PC-9 (cell line): ENCODE data around the gene CD7. TPM values are rescaled to one million over a fixed set of nuclear protein-coding genes. Genes with fewer than 3 reads are reported as not detected.

ENCODE experiments used
- BruUV-seq: library from RNA; stranded (reverse); fragments of 400-500 nt; replicated peaks from 2 replicates; lab custom pipeline; 2021; lab: Mats Ljungman, UMichigan
- CTCF ChIA-PET: fragments of 300-600 bp; sonication (Branson Sonifier 250); formaldehyde crosslinking; loops from one replicate; lab custom pipeline; 2022; ENCODE audit warnings: antibody characterized with exemption; lab: Charles Lee
- POLR2A ChIA-PET: fragments of 300-600 bp; sonication (Branson Sonifier 250); formaldehyde crosslinking; loops from one replicate; lab custom pipeline; 2022; ENCODE audit warnings: antibody characterized with exemption; ENCODE audit not compliant: unreplicated experiment; lab: Charles Lee
- DNase-seq, 2 experiments: peaks; one replicate each; pipeline versions ENCODE4 v3.0.0 to v3.0.0-alpha.2; 2015 to 2022; ENCODE audit warnings: mixed read lengths in 1 of 2
- H2AFZ ChIP-seq: fragments of 200-600 bp; sonication (generic); 2 replicates; pipeline ENCODE4 v1.8.1; 2017; ENCODE audit warnings: antibody characterized with exemption
- H3F3A ChIP-seq: fragments of 200-600 bp; sonication (generic); 2 replicates; pipeline ENCODE4 v1.8.1; 2017; ENCODE audit warnings: antibody characterized with exemption, mild to moderate bottlenecking, low read depth; ENCODE audit not compliant: insufficient read depth
- H3K27ac ChIP-seq: fragments of 200-600 bp; sonication (generic); 2 replicates; pipeline ENCODE4 v1.6.1; 2016; ENCODE audit warnings: mixed run types
- H3K27me3 ChIP-seq: fragments of 200-600 bp; sonication (generic); 2 replicates; pipeline ENCODE4 v1.6.1; 2016; ENCODE audit warnings: low read depth, mixed run types; ENCODE audit not compliant: insufficient read depth
- H3K36me3 ChIP-seq: fragments of 200-600 bp; sonication (generic); 2 replicates; pipeline ENCODE4 v1.6.1; 2016; ENCODE audit warnings: low read depth, mixed run types
- H3K4me1 ChIP-seq: fragments of 200-600 bp; sonication (generic); replicated peaks from 2 replicates; pipeline ENCODE4 v1.6.1; 2016; ENCODE audit warnings: mixed run types; ENCODE audit not compliant: insufficient read depth
- H3K4me2 ChIP-seq: fragments of 200-600 bp; sonication (generic); 2 replicates; pipeline ENCODE4 v1.6.1; 2017; ENCODE audit warnings: mixed run types
- H3K4me3 ChIP-seq: fragments of 200-600 bp; sonication (generic); 2 replicates; pipeline ENCODE4 v1.6.1; 2016; ENCODE audit warnings: mixed run types
- H3K79me2 ChIP-seq: fragments of 200-600 bp; sonication (generic); 2 replicates; pipeline ENCODE4 v1.6.1; 2017; ENCODE audit warnings: low read depth, mixed run types
- H3K9me2 ChIP-seq: fragments of 200-600 bp; sonication (generic); 2 replicates; pipeline ENCODE4 v1.8.1; 2017; ENCODE audit warnings: mild to moderate bottlenecking; ENCODE audit not compliant: insufficient read depth
- H3K9me3 ChIP-seq: fragments of 200-600 bp; sonication (generic); 2 replicates; pipeline ENCODE4 v1.8.1; 2016; ENCODE audit warnings: low read depth; ENCODE audit not compliant: insufficient read depth
- H4K20me1 ChIP-seq: fragments of 200-600 bp; sonication (generic); 2 replicates; pipeline ENCODE4 v1.8.1; 2017; ENCODE audit not compliant: insufficient read depth
- EZH2 ChIP-seq: fragments of 200-600 bp; sonication (generic); IDR thresholded peaks from 2 replicates; pipeline ENCODE4 v1.8.0; 2017; ENCODE audit warnings: antibody characterized with exemption, low read depth
- intact Hi-C: fragments of 100-400 bp; cut with micrococcal nuclease; formaldehyde crosslinking; loops from one replicate; pipeline ENCODE4 v1.10.0; 2022; ENCODE audit not compliant: unreplicated experiment
- total RNA-seq: library from RNA; stranded (reverse); gene quantifications from 2 replicates; pipeline ENCODE4 v1.2.3, GENCODE V29; 2021
- TF ChIP-seq, protein P1 (sequence below): fragments of 200-600 bp; sonication (generic); conservative IDR thresholded peaks from 2 replicates; pipeline ENCODE4 v1.6.1; 2017; ENCODE audit warnings: mixed run types, antibody characterized with exemption, mild to moderate bottlenecking, moderate library complexity

CD7 gene
- total RNA-seq, 1 experiment from 2014 or later, result 0.68 TPM

DNA sequence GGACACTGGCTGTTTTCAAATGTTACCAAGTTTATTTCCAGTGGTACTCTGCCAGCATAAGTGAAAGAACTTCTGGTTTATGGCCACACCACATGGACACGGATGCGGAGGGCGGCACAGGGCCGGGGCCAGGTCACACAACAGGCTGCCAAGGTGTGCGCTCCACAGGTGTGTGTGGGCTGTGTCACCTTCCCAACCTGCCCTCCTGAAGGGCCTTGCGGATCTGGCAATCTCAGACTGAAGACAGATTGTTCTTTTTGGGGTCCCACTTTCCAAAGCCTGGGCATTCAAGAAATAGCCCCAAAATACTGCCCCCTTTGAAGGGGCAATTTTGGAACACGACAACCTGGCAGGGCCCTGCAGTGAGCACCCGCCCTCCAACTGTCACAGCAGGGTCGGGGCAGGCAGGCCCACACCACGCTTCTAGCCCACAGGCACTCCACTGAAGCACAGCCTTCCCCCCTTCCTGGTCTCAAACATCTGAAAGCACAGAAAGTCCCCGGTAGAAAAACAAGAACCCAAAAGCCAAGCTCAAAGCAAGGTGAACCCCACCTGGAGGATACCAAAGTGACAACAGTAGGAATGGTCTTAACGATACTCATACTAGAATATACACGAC, 47.4 kb downstream of the CD7 start:
- no peak for DNase-seq
- no TSS peak for BruUV-seq
- POLR2A ChIA-PET, result interaction anchor here (0.7 kb wide), 1 partner anchor 247 kb away, joined by 3 read pairs; the partner anchor contains the start of gene LRRC45
- peaks cover 24% of the 10 kb centered on the region for H3K36me3 ChIP-seq
- no peaks in the 10 kb centered on the region for H3K9me2 ChIP-seq
- no peak overlapping the region for H3K4me2 ChIP-seq
- H3K27me3 ChIP-seq, result no peaks in the 10 kb centered on the region
- TF ChIP-seq, protein P1, sequence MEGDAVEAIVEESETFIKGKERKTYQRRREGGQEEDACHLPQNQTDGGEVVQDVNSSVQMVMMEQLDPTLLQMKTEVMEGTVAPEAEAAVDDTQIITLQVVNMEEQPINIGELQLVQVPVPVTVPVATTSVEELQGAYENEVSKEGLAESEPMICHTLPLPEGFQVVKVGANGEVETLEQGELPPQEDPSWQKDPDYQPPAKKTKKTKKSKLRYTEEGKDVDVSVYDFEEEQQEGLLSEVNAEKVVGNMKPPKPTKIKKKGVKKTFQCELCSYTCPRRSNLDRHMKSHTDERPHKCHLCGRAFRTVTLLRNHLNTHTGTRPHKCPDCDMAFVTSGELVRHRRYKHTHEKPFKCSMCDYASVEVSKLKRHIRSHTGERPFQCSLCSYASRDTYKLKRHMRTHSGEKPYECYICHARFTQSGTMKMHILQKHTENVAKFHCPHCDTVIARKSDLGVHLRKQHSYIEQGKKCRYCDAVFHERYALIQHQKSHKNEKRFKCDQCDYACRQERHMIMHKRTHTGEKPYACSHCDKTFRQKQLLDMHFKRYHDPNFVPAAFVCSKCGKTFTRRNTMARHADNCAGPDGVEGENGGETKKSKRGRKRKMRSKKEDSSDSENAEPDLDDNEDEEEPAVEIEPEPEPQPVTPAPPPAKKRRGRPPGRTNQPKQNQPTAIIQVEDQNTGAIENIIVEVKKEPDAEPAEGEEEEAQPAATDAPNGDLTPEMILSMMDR, result no peak
- no peak for TF ChIP-seq EZH2
- no peak overlapping the region for H2AFZ ChIP-seq
- peaks cover 46% of the 10 kb centered on the region for H3K4me1 ChIP-seq
- intact Hi-C loops, result no loop called here
- CTCF ChIA-PET, result no interaction called here
- peaks cover 81% of the 10 kb centered on the region for H3K79me2 ChIP-seq
- H3F3A ChIP-seq, result peaks cover 44% of the 10 kb centered on the region
- no peaks in the 10 kb centered on the region for H3K9me3 ChIP-seq
- H3K27ac ChIP-seq, result no peak overlapping the region
- H3K4me3 ChIP-seq, result no peak overlapping the region
- H4K20me1 ChIP-seq, result peaks cover 76% of the 10 kb centered on the region

DNA sequence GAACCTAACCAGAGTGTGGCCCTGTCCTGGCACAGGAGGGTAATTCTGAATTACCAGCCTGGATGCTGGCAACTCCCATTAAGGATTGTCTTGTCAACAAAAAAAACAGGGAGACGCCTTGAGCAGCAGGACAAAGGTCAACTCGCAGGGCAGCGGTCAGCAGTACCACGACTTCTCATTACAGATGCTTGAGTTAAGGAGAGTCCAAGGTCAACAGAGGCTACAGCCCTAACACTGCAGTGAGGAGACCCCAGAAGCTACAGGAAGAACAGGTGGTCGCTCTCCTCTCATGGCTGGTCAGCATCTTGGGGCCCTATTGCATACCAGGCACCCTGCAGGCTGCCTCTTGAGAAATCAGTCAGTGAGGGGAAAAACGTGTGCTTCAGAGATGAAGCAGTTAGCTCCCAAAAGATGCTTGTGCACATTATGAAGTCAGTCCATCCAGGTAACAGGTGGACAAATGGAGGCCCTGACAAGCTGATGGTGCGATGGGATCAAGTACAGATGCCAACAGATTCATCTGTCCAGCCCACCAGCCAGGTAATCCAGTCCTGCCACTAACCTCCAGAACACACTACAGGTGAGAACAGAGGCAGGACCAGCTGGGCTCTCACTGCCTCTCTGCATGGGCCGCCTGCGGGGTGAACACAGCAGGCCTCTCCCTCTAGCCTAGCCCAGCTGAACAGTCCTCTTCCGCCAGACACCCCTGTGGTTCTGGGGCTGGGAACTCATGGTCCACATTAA, 48.1 kb downstream of the CD7 start:
- peaks cover 27% of the 10 kb centered on the region for H3K36me3 ChIP-seq
- H3K9me3 ChIP-seq, result no peaks in the 10 kb centered on the region
- BruUV-seq, result no TSS peak
- ChIA-PET POLR2A (interaction anchor here (0.7 kb wide), 1 partner anchor 246 kb away, joined by 3 read pairs; the partner anchor contains the start of gene LRRC45), CTCF (no interaction called here)
- no peak for DNase-seq
- H3K9me2 ChIP-seq, result no peaks in the 10 kb centered on the region
- peaks cover 86% of the 10 kb centered on the region for H3K79me2 ChIP-seq
- H3K4me3 ChIP-seq, result no peak overlapping the region
- peaks cover 46% of the 10 kb centered on the region for H3K4me1 ChIP-seq
- TF ChIP-seq, protein P1, result no peak
- H3K27ac ChIP-seq, result no peak overlapping the region
- no peak overlapping the region for H2AFZ ChIP-seq
- H3F3A ChIP-seq, result peaks cover 47% of the 10 kb centered on the region
- intact Hi-C loops, result no loop called here
- no peaks in the 10 kb centered on the region for H3K27me3 ChIP-seq
- H3K4me2 ChIP-seq, result no peak overlapping the region
- peaks cover 83% of the 10 kb centered on the region for H4K20me1 ChIP-seq

DNA sequence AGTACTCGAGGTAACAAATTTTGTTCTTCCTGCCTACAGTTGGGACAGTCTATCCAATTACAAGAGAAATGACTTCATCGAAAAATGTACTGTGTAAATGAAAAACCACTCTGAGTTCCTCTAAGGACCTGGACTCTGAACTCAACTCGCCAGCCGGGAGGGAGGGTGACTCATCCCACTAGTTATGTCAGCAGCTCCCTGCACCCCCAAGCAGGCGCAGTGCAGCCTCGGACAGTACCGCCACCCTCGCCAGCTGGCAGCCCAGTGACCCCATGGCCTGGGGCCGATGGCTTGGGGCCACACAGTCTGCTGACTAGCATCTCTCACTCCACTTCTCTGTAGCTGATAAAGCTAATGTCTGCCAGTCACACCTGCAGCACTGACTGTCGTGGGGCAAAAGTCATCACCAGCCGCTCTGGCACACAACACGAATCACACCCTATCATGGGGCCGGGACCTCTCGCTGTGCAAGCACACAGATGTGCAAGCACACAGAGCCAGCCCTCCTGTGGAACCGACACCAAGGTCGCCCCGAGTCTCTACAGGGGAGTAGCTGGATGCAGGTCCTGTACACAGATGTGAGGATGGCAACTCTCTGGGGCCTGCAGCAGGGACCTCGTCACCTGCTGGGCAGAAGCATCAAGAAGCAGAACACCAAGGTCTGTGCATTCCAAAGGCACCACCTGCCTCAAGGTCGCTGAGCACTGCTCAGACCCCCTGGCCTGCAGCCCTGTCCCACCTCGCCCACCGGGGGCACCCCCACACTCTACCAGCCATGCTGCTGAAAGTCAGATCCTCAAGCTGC, 49.6 kb downstream of the CD7 start:
- no peak for TF ChIP-seq EZH2
- TF ChIP-seq, protein P1, result no peak
- Histone ChIP-seq H3K9me2 (no peaks in the 10 kb centered on the region), H3K9me3 (no peaks in the 10 kb centered on the region), H3K27ac (peak overlapping the region; percentile 42; the same call in 1 of the 2 replicates), H3F3A (peaks cover 49% of the 10 kb centered on the region), H3K4me1 (peaks cover 41% of the 10 kb centered on the region), H3K4me3 (peak overlapping the region; percentile 17; the same call in 1 of the 2 replicates), H3K27me3 (no peaks in the 10 kb centered on the region), H2AFZ (no peak overlapping the region), H3K79me2 (peaks cover 98% of the 10 kb centered on the region), H4K20me1 (peaks cover 95% of the 10 kb centered on the region), H3K36me3 (peaks cover 33% of the 10 kb centered on the region), H3K4me2 (peak overlapping the region; percentile 55)
- no TSS peak for BruUV-seq
- DNase-seq, result peak; percentile 76 to 87
- POLR2A ChIA-PET, result interaction anchor here (0.6 to 0.7 kb wide), 2 partner anchors 29 to 252 kb away, joined by 3 to 6 read pairs; partner anchors contain the start of gene FOXK2
- CTCF ChIA-PET, result interaction anchor here (0.6 to 1.0 kb wide), 3 partner anchors 30 to 355 kb away, joined by 3 to 4 read pairs (median 3); no protein-coding TSS in a partner anchor
- intact Hi-C loops, result loop anchor here (2.0 kb wide), 1 partner anchor 29 kb away; no protein-coding TSS in a partner anchor
